ENCODE data around the gene CEP120.
"Not testable (repeated sequence)": the region's sequence is repeated elsewhere in the genome, so short reads cannot be mapped to it uniquely, and the experiment has no call there.

The CEP120 gene

DNA sequence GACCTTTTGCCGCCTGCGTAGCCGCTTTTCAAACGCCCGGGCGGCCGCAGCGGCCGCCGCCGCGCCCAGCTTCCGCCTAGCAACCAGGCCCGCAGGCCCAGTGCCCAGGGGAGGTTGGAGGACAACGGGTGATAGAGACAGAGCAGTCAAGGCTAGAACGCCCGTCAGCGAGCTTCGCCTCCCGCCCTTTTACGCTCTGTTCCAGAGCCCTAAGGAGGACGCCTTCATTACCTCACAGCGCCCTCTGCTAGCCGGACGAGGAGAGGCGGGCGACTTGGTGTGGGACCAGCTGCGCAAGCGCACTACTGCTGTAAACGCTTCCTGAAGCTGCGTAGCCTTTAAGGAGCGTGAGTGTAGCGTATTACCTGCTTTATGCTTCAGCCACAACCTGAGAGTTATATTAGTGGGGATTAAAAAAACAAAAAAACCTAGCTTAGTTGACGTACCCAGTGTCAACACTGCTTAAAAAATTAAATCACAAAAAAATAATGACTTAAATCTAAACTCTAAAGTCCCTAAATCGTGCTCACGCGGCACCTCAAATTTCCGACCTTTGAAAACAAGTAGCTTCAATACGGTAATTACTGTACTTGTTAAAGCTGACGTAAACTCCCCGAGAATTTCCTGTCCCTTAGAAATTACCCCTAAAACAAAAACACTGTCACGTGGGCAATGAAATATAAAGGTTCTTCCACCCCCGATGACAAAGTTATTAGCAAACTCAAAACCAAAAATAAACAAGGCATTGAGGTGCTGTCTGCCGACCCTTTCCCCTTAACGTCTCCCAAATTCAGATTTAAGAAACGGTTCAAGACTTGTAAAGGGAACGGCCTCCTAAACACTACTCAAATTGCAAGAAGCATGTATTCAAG lies at the start of gene CEP120:
CEP120 (minus strand) TSS at position 126 of the 872 bp plus-strand sequence. CDS start 405 bp downstream, outside the sequence.
- peak; percentile 98 for DNase-seq (ENCODE audit: low spot score)

DNA sequence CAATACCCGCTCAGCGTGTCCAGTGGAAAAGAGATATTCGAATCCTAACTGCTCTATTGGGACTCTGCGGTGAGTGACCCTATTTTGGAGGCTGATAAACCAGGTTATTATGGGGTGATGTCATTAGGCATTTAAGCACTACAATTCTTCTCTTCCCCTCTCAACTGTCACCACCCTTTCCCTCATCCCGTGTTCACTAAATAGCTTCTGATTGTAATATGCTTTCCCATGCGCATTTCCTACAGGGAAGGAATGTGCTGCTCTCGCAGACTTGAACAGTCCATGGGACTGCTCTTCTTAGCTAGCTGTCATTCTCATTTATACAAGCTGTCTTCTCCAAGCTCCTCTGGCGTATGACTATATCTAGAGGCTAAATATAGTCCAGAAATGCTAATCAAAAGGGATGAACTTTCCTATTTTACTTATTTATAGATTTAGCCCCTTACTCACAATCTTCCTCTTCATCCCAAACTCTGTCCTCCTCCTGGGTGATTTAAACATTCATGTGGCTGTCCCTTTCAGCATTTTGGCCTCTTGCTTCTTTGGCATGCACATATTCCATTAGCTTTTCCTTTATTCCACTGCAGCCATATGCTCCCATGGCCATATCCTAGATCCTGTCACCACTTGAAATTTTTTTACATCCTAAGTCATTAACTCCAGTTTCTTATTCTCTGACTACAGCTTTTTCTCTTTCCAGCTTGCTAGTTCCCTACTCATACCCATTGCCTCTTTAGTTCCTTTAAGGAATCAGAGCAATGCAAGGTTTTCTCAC lies 49.1 kb upstream of the CEP120 start:
- no peak for DNase-seq (ENCODE audit: low spot score)

DNA sequence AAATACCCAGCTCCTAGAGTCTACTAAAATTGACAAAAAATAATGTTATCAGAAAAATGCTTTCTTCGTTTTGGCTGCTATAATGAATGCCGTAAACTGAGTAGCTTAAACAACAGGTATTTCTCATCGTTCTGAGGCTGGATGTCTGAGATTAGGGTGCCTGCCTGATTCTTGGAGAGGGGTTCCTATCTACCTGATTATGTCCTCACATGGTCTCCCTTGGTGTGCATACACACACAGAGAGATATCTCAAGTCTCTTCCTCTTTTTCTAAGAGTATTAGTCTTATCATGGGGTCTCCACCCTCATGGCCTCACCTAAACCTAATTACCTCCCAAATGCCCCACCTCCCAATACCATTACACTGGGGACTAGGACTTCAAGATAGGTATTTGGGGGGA lies 48.2 kb upstream of the CEP120 start:
- DNase-seq (ENCODE audit: low spot score) = no peak

DNA sequence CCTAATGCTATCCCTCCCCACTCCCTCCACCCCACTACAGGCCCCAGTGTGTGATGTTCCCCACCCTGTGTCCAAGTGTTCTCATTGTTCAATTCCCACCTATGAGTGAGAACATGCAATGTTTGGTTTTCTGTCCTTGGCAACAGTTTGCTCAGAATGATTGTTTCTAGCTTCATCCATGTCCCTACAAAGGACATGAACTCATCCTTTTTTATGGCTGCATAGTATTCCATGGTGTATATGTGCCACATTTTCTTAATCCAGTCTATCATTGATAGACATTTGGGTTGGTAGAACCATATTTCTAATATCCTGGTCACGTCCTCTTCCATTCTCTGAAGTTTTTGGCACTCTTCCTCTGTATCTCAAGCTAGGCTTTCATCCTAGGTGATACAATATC lies 43.6 kb upstream of the CEP120 start:
- not testable (repeated sequence) for DNase-seq (ENCODE audit: low spot score)

DNA sequence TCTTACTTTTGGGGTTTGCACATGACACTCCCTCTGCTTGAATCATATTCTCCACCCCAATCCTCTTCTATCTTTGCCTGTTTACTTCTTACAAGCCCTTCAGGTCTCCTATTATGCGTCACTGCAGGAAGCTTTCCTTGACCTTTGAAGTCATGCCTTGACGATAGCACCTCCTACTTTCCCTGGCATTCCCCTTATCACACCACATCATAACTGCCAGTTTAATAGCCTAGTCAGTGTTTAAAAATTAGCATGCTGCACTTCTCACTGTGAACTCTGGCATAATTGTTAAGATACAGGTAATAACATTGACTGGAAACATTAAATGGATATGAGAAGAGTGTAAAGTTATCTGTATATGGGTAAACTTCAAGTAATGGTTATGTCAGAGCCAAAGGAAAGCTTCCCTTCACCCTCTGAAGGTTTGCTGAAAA lies 37.1 kb upstream of the CEP120 start:
- DNase-seq (ENCODE audit: low spot score) = no peak

DNA sequence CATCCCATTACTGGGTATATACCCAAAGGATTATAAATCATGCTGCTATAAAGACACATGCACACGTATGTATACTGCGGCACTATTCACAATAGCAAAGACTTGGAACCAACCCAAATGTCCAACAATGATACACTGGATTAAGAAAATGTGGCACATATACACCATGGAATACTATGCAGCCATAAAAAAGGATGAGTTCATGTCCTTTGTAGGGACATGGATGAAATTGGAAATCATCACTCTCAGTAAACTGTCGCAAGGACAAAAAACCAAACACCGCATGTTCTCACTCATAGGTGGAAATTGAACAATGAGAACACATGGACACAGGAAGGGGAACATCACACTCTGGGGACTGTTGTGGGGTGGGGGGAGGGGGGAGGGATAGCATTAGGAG lies 35.8 kb upstream of the CEP120 start:
- DNase-seq (ENCODE audit: low spot score) = not testable (repeated sequence)

DNA sequence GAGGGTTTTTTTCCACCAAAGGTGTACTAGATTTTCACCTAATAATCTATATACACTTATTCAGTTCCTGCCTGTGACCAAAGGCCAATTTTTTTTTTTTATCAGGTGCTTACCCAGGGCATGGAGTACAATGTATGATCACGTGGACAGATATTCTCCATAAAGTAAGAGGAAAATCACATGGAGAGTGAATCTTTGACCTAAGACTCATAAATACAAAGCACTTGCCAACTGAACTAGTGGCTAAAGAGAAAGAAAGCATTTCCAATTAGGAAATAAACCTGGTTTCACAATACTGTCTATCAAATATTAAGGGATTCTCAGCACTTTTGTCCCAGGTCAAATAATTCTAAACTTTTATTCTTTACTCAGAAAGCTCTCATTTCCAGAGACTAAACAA lies 33.0 kb upstream of the CEP120 start:
- no peak for DNase-seq (ENCODE audit: low spot score)

DNA sequence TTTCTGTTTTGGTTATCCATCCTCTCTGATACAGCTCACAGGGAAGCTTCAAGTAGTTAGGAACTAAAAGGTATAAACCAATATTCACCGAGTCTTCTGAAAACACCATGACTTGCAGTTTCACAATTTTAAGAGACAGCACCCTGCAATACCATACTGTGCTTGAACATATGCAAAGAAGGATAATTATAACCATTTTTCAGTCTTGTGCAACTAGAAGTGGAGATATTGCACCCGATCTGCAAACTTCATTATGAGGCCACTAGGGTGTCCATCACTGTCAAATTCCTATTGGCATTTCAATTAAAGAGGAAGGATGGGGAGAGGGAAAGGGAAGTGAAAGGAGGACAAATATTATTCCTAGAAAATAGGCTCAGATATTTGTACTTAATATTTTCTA lies 32.4 kb upstream of the CEP120 start:
- DNase-seq (ENCODE audit: low spot score) = no peak

DNA sequence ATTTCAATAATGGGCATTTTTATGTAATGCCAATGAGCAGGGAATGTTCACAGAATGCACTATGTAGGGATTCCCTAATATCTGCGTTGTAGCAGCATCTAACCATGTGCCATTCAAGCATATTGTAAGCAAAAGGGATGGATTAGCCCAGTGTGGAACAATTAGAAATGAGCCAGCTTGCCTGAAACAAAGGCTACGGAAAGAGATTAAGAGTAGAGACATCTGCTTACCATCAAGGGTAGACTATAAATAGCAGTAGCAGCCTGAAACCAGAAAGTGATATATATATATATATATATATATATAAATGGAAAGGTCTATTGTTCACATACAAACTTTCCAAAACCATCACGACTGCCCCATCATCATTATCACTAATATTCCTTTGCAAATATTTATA lies 31.9 kb upstream of the CEP120 start:
- DNase-seq (ENCODE audit: low spot score) = no peak

DNA sequence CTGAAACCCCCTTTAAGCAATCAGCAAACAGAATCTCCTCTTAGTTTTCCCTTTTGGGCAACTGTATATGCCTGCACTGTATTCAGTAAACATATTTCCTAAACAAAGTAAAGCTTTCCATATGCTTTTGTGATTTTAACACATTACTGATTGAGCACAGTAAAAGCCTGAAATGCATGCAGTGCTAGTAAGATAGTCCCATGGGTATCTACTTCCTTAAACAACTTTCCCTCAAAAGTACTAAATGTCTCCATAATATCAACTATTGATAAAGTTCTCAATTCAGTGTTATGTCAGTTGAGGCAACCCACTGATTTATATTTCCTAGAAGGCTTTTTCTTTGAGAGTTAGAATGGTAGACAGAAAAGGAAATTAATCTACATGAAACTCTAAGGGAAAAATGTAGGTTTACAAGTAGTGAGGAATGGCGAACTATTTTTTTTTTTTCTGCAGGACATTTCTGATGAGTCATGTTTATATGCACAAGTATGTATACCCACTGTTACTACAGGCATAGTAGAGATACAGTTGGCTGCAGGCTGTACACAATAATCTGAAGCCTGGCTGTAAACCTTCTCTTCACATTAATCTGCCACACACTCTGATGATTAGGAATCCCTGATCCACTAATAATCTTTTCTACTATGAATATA lies 31.2 kb upstream of the CEP120 start:
- no peak for DNase-seq (ENCODE audit: low spot score)

DNA sequence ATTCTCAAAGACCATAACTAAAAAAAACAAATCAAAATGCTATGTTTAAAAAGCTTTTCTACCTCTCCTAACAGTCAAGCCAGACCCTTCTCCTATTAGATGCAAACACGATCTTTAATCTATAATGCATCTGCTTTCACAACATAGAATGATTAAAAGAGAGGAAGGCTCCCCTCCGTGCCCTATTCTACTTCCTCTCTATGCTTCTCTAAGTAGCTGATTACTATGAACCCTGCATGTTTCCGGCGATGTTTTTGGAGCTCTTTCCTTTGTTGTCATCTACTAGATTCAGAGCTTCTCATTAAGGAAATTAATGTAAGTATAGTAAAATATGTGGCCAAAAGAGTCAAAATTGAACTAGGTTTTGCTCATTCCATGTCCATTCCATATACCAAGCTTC lies 29.2 kb upstream of the CEP120 start:
- DNase-seq (ENCODE audit: low spot score) = no peak

DNA sequence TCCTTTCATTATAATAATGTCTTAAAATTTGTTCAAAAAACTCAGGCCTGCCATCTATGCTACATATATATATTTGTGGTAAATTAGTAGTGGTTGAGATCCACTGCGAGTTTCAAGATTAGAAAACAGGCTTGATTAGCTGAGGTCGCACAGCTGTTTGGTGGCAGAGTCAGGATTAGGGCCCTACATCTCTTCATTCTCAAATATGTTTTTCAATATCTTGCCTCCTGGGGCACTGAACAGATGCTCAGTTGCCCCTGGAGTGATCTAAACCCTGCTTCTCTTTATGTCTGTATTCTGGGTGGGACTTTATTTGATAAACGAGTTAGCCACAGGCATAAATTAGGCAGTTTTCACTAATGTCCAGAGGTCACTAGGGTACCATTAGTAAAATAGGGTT lies 27.8 kb upstream of the CEP120 start:
- no peak for DNase-seq (ENCODE audit: low spot score)

DNA sequence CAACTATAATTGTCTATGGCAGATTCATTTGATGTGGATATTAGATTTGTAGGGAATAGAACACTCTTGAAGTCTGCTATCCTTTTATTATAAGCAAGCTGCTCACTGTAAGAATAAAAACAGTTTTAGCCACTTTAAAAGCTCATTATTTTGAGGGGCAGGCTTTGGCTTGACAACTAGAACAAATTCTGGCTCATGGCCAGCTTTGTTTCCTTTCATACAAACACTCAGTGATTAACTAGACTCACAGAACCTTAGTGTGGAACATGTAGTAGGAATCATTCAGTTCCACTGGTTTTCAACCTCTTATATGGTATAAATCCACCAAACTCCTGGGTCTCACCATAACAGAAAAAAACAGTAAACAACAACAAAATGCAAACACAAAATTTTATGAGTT lies 27.4 kb upstream of the CEP120 start:
- DNase-seq (ENCODE audit: low spot score) = no peak

DNA sequence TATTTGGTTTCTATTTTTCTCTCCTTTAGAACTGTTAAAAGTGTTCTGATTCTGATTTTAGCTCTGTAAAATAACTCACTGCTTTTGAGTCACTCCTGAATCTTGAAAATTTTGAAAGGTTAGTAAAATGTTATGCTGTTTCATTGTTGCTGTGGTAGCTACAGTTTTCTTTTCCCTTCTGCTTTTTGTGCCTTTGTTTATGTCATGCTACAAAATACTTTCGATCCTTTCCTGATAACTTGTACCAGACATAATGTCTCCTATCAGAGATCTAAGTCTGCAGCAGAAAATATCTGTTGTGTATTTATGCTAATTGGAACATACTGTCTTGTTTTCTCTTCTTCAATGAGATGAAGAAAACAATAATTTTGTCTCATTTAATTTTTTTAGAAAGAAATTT lies 26.9 kb upstream of the CEP120 start:
- no peak for DNase-seq (ENCODE audit: low spot score)

DNA sequence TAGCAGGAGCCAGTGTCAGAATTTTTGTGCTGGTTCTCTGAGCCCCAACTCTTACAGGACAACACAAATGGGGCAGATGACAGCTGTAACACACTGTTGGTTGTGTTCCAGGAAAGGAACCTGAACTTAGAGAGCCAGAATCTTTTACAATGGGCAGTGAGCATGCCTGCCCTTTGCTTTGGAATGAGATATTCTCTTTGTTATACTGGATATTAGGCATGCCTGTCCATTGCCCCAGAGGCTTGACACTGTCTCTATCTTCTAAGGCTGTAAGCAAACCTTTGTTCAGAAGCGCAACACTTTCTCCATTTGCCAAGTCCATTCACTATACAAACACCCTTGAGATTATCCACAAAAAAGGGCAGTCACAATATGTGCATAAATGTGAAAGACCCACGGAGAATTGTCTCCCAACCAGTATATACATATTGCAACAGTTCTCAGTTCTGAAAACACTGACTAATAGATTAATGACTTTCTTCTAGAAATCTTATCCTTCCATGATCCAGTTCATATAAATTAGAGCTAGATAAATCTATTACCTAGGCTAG lies 26.3 kb upstream of the CEP120 start:
- DNase-seq (ENCODE audit: low spot score) = no peak

DNA sequence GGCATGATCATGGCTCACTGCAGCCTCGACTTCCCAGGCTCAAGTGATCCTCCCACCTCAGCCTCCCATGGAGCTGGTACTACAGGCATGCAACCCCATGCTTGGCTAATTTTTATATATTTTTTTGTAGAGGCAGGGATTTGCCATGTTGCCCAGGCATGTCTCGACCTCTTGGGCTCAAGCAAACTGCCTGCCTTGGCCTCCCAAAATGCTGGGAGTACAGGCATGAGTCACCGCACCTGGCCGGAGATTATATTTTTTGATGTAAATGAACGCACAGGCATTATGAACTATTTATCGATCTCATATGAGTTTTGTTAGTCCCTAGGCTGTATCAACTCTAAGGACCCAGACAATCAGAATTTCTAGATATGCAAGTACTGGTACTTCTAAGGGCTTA lies 25.5 kb upstream of the CEP120 start:
- DNase-seq (ENCODE audit: low spot score) = no peak

DNA sequence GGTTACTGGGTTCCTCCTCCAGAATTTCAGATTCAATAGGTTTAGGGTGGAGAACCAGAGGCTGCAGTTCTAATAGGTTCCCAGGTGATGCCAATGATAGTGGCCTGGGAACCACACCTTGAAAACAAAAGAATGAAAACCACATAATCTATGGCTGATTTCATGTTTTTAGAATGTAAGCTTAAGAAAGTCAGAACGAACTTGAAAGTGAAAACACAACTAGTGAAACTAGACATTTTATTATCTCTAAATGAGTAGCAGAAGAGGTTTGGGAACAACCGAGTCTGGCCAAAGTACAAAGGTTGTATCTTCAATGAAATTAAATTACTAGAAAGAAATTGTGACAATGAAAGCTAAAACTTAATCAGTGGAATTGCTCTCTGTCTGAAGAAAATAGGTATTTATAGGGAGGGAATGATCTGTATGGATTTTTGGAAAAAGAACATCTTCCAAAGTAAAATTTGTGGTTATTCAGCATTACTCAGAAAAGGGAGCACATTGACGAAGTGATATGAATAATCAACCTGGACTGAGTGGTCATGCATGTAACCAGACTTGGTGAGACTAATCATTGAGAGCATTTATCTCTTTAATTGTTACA lies 24.9 kb upstream of the CEP120 start:
- no peak for DNase-seq (ENCODE audit: low spot score)

DNA sequence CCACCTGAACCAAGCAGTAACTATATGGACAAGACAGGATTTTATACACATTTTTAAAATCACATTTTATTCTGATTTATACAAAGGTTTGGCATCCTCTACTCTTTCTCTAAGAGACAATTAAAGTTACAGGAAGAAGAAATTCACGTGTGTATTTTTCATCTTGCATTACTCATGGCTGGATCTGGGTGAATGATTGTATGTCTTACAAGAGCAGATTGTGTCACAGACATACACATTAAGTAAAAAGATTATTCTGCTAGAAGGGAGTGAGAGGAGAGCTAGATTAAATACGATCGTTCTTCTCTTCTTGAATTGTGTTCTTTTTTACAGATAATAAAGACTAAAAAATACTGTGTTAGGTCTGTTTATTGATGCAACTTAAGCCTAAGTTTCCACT lies 20.8 kb upstream of the CEP120 start:
- DNase-seq (ENCODE audit: low spot score) = no peak

DNA sequence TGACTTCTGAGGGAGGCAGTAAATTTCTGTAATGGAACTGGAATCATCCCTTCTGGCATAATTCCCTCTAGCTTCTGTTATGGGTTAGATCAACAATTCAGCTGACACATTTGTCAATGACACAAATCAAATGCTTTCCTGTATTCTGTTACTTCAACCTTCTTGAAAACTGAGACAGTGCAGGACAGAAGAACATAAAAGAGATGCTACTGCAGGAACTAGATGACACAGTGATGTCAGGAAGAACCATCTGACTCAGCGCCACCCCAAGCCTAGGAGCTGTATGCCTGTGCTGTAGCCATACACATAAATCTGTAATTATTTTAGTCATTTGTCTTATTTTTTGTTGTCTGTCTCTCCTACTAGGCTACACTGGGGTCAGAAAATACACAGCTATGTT lies 18.2 kb upstream of the CEP120 start:
- DNase-seq (ENCODE audit: low spot score) = no peak

DNA sequence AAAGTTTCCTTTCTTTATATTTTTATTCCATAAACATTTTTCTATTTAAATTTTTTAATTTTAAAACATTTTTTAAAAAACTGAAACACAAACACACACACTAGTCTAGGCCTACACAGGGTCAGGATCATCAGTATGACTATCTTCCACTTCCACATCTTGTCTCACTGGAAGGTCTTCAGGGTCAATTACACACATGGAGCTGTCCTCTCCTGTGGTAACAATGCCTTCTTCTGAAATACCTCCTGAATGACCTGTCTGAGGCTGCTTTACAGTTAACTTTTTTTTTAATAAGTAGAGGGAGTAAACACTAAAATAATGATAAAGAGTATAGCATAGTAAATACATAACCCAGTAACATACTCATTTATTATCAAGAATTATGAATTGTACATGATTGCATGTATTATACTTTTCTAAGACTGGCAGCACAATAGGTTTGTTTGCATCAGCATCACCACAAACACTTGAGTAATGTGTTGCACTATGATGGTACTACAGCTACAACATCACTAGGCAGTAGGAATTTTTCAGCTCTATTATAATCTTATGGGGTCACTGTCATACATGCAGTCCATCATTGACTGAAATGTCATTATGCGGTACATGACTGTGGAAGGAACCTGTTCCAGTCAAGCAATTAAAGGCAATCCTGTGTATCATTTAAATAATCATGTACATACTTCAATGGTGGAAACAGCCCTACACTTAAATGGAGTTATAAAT lies 17.4 kb upstream of the CEP120 start:
- DNase-seq (ENCODE audit: low spot score) = no peak

DNA sequence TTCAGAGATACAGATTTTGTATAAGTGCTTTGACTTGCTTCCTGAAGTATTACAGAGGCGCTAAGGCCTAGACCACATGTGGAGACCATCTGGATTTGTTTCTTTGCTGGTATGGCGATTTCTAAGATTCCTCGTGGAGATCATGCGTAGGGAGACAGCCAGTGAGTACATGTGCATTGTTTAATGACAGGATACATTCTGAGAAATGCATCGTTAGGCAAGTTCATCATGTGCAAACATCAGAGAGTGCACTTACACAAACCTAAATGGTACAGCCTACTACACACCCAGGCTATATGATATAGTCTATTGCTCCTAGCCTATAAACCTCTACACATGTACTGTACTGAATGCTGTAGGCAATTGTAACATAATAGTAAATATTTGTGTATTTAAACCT lies 16.5 kb upstream of the CEP120 start:
- no peak for DNase-seq (ENCODE audit: low spot score)
